Measurements from ENCODE around the gene PPP1R13B.
"Not testable (repeated sequence)": the region's sequence is repeated elsewhere in the genome, so short reads cannot be mapped to it uniquely, and the experiment has no call there.

Gene PPP1R13B

GRCh38 chr14:103859416-103860202 lies 12.2 kb upstream of the PPP1R13B start:
- FAIRE-seq: no peak
- DNase-seq (ENCODE audit: low spot score): no peak

GRCh38 chr14:103858063-103858781 lies 10.8 kb upstream of the PPP1R13B start:
- FAIRE-seq (no peak), DNase-seq (ENCODE audit: low spot score) (no peak)

DNA sequence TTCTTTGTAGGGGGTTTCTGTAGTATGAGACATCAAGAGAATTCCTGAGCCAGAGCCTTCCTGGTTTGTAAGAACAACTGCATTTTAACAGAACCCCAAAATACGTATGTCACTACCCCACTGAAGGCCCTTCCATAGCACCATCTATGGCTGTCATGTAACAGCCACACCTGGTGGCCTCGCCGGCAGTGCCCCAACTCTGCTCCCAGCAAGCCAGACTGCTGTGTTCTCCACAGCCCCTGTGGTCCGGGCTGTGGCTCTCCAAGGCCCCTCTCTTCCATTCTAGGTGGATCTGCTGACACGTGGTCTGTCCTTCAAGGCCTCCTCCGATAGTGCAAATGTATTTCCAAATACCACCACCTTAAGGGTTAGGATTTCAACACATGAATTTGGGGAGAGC lies 9.9 kb upstream of the PPP1R13B start:
- FAIRE-seq (no peak), DNase-seq (ENCODE audit: low spot score) (no peak)

DNA sequence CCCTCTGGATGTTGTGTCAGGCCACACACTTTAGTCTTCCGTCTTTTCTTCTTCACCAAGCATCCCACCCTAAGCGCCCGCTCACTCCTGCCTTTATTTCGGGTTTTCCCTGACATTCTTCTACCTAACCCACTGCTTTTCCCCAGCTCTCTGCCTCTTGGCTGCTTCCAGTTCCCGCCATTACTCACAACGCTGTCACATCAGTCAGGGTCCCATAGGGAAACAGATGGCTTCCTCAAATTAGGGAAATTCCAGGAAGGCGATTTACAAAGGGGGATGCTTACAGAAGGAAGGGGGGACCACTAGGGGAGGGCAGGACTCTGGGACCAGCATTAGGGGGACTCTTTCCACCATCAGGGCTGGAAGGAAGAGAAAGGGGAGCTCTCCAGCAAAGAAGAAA lies 9.2 kb upstream of the PPP1R13B start:
- DNase-seq (ENCODE audit: low spot score) (no peak), FAIRE-seq (no peak)

- DNase-seq (ENCODE audit: low spot score): no peak
- FAIRE-seq: no peak
Observed at GRCh38 chr14:103856105-103856504, 8.7 kb upstream of the PPP1R13B start.

DNA sequence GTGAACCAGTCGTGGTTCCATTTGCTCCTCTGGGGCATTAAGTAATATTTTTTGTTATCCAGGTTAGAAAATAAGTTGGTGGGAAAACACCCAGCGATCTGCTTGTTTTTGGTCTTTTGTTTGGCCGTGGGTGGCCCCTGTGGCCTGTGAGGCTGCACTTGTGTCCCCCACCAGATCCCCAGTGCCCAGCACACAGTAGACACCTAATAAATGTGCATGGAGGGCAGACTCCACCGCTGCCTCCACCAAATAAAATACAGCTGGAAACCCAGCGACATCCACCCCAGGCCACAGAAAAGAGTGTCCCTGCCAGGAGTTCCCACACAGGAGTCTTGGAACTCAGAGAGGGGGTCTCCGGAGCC lies 8.3 kb upstream of the PPP1R13B start:
- DNase-seq (ENCODE audit: low spot score) (no peak), FAIRE-seq (no peak)

GRCh38 chr14:103854822-103855733 lies 7.7 kb upstream of the PPP1R13B start:
- FAIRE-seq (no peak), DNase-seq (ENCODE audit: low spot score) (no peak)

DNA sequence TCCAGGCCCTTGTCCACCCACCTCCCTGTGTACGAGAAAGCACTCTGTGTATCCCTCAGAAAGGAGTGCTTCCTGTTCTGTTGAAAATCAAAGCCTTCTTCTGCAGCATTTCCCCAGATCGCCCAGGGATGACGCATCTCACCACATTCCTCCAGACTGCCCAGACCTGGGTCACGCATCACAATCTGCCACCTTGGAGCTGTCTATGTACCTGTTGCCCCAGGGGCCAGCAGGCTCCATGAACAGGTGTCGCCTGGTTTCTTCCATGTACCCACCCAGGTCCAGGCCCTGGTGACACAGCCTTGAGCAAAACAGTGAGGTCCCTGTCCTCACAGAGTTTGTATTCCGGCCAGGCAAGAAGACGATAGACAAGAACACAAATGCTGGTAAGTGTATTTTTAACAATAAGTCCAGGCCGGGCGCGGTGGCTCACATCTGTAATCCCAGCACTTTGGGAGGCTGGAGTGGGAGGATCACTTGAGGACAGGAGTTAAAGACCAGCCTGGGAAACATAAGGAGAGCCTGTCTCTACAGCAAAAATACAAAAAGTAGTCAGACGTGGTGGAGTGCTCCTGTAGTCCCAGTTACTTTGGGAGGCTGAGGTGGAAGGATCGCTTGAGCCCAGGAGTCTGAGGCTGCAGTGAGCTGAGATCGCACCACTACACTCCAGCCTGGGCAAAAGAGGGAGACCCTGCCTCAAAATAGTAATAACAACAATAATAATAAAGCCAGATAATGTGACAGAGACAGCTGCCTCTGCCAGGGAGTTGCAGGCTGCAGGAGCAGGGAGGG lies 6.8 kb upstream of the PPP1R13B start:
- DNase-seq (ENCODE audit: low spot score) (no peak), FAIRE-seq (no peak)

GRCh38 chr14:103849151-103849886 lies 1.9 kb upstream of the PPP1R13B start:
- FAIRE-seq: no peak

DNA sequence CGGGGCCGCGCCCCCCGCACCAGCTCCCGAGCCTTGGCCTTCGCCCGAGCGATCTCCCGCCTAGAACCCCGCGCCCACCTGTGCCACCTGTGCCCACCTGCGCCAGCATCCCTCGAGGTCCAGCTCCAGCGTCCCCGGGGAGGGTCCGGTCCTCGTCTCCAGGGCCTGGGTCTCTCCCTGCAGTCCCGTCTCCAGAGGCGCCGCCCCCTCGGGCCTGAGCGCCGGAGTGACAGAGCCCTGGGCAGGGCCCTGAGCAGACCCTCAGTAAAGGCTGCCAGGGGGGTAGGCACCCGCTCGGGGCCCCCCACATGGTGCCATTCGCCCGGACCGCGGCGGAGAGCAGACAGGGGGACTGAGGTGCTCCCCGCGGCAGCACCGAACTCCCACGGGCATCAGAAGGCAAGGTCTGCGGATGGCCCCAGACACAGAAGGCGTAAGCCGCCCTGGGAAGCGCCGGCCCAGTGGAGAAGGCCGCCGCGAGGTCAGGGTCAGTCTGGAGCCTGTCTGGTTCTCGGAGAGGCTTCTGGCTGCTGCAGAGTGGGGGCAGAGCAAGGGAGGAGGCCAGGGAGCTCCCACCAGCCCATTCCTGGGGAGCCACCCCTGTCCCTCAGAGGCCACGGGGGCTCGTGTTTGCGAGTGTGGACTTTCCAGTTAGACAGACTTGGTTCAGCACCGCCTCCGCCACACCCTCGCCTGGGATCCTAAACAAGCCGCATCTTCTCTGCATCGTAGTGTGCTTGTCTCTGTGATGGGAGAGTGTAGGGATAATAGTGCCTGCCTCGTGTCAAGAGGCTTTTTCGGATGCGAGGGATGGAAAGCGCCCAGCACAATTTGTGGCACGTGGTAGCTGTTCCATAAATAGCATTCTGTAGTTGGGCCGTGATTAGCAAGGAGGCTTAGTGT lies 1.1 kb upstream of the PPP1R13B start:
- FAIRE-seq: no peak

More at GRCh38 chr14:103849151-103849886, 1.9 kb upstream of the PPP1R13B start:
- no peak for DNase-seq (ENCODE audit: low spot score)

GRCh38 chr14:103846543-103847450 lies 578 bp downstream of the PPP1R13B start:
- FAIRE-seq (no peak), DNase-seq (ENCODE audit: low spot score) (peak; percentile 26)

More for the DNA sequence above, 1.1 kb upstream of the PPP1R13B start:
- no peak for DNase-seq (ENCODE audit: low spot score)

GRCh38 chr14:103846097-103846496 lies 1.3 kb downstream of the PPP1R13B start:
- FAIRE-seq (no peak), DNase-seq (ENCODE audit: low spot score) (no peak)

GRCh38 chr14:103845327-103845726 lies 2.0 kb downstream of the PPP1R13B start:
- FAIRE-seq: no peak

DNA sequence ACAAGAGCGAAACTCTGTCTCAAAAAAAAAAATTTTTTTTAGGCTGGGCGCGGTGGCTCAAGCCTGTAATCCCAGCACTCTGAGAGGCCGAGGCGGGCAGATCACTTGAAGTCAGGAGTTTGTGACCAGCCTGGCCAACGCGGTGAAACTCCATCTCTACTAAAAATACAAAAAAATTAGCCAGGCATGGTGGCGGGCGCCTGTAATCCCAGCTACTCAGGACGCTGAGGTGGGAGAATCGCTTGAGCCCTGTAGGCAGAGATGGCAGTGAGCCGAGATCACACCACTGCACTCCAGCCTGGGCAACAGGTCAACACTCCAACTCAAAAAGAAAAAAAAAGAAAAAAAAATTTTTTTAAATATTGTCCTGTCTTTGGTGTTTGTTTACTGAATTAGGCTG lies 6.1 kb downstream of the PPP1R13B start:
- not testable (repeated sequence) for DNase-seq (ENCODE audit: low spot score); FAIRE-seq

More at GRCh38 chr14:103845327-103845726, 2.0 kb downstream of the PPP1R13B start:
- no peak for DNase-seq (ENCODE audit: low spot score)

- FAIRE-seq (no peak), DNase-seq (ENCODE audit: low spot score) (no peak)
Observed at GRCh38 chr14:103840014-103840413, 7.4 kb downstream of the PPP1R13B start.

GRCh38 chr14:103839579-103839978 lies 7.8 kb downstream of the PPP1R13B start:
- FAIRE-seq: no peak
- no peak for DNase-seq (ENCODE audit: low spot score)

- FAIRE-seq (no peak), DNase-seq (ENCODE audit: low spot score) (no peak)
Observed at GRCh38 chr14:103838117-103838516, 9.3 kb downstream of the PPP1R13B start.
